Kidney glomerular epithelial cell (primary cell): ENCODE data around the gene FUT9.
A peak's percentile ranks its signal among the peaks of the same experiment; 100 is the strongest.

Experiments
- DNase-seq: peaks from one replicate; lab custom pipeline; 2025; lab: John Stamatoyannopoulos, UW

FUT9 gene

DNA sequence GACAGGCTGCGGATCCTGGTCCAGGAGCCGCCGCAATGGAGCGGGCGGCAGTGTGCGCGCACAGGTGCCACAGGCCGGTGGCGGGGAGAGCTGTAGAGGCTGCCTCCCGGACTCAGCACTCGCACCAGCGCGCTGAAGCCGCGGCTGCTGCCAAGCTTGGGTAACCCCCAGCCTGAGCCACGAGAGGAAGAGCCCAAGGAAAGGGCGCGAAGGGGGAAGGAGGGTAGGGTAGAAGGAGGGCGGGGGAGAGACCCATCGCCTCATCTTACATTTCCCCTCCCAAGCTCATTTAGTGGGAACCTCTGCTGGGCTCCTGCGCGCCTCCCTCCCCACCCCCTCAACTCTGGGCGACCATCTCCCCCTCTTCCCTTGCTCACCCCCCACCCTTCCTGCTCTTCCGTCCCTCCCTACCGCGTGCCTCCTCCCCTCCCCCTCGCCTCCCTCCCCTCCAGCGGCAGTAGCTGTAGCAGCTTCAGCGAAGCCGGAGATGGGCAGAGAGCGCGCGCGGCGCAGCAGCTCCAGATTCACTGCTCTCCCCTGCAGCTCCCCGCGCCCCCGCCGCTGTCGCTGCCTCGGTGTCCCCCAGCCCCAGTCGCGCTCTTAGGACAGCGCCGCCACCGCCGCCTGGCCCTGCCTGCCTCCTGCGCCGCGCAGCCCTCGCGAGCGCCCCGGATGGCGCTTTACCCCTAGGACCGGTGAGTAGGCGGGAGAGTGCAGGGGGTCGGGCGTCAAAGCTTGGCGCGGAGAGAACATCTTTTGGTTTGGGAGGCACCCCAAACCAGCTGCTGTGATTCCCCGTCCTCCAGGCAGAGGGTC, at the start of gene FUT9:
TSS of gene FUT9 (plus strand) at position 457 of the 816 bp plus-strand sequence. CDS start 187,182 bp downstream, outside the sequence.
- DNase-seq: no peak

- DNase-seq: no peak
Measured at GRCh38 chr6:95967594-95967993, 48.2 kb upstream of the FUT9 start.

- DNase-seq: no peak
Measured at GRCh38 chr6:95973976-95974375, 41.8 kb upstream of the FUT9 start.

- peak; percentile 42 for DNase-seq
Measured at GRCh38 chr6:95978230-95978629, 37.5 kb upstream of the FUT9 start.

DNA sequence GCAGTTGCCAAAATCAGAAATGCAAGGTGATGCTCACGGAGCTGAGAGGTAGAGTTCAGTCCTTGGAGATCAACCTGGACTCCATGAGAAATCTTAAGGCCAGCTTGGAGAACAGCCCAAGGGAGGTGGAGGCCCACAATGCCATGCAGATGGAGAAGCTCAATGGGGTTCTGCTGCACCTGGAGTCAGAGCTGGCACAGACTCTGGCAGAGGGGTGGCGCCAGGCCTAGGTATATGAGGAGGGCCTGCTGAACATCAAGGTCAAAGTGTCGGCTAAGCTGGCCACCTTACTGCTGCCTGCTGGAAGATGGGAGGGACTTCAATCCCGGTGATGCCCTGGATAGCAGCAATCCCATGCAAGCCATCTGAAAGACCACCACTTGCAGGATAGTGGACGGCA, 23.9 kb upstream of the FUT9 start:
- DNase-seq: no peak

DNA sequence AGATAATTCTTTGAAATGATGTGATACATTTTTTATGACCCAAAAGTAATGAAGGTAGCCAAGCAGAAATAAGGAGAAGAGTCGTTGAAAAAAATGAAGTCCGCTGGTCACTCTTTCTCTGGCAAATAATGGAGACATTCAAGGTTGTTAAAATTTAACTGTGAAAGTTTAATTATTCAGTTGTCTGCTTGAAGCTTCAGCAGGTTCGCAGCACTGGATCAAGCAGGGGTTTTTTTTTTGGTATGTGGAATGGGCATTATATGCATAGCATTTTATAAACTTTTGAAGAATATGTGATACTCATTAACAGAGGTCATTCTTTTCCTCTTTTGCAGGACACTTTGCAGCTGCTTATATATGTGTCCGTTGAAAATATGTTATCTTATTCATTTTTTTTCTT, 21.6 kb upstream of the FUT9 start:
- no peak for DNase-seq

- no peak for DNase-seq
Measured at GRCh38 chr6:95998133-95998532, 17.6 kb upstream of the FUT9 start.

DNA sequence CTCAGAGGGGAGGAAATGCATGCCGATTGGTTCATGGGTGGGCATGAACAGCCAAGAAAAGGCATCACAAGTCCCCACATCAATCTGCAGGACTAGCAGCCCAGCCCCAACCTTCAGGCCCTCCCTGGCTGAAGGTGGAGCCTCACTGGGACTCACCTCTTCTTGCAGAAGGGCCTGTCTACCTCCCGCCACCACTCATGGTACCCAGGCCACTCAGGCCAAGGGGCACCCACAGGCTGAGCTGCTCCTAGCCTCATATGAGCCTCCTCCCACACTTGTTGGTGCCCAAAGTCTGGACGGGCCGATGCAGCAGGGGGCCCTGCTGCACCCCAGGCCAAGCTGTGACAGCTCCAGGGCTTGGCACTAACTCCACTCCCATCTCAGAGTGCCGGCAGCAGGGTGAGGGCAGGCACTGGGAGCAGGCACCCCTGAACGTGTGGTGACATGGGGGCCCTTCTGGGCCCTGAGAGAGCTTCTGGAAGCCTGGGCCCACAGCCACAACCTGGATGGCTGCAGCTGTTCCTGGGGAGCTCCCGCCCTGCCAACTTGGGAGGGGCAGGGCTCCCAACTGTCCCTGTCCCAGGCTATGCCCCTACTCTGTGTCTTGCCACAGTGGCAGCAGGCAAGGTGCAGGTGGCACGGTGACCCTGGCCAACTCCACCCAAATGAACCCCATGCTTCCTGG, 13.7 kb upstream of the FUT9 start:
- DNase-seq: no peak

GRCh38 chr6:96002576-96002910, 13.2 kb upstream of the FUT9 start:
- DNase-seq: no peak

DNA sequence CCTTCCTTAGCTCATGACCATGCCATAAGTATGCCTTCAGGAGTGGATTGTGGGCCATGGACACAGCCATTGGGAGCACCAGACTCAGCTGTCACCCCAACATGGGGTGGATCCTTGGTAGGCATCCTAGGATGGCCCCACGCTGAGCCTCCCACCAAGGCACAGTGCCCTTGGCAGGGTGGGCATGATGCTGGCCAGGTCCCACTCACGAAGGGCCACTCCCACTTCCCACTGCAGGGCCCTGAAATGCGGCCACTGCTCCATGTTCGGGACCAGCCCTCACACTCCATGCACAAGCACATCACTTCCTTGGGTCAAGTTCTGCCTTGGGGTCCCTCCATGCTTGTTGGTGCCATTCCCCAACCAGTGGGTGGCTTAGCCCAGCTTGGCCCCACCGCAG, 12.9 kb upstream of the FUT9 start:
- no peak for DNase-seq

DNA sequence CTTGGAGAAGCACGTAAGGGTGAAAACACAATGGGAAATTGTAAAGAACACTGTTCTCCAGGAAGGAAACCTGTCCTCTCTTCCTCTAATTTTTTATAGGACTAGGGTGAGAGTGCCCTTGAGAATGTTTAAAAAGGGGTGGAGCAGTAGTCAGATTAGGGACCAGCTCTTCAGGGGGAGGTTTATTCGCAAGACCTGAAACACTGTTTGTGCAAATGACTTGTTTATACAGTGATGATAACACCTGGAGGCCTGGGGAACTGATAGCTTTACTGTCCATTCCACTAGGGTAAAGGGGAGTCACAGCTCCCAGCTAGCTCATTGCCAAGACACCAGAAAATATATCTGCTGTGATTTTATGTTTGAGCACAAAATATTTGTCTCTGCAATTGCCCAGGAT, 8.1 kb upstream of the FUT9 start:
- no peak for DNase-seq

DNA sequence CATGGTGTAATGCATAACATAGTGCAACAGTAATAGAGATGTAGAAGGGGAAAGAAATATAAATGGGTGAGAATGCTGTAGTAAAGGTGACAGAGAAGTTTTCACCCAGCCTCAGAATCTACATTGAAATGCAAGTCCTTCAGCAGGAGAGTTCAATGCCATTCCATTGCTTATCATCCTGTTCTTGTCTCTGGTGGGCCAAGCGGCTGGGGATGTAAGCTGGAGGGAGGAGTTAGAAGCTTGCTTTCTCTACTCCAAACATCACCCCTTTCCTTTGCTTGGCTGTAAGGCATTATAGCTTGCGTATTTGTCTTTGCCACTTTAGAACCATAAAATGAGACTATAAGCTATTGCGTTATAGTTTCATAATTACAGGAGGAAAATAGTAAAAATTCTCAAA, 2.2 kb upstream of the FUT9 start:
- no peak for DNase-seq

DNA sequence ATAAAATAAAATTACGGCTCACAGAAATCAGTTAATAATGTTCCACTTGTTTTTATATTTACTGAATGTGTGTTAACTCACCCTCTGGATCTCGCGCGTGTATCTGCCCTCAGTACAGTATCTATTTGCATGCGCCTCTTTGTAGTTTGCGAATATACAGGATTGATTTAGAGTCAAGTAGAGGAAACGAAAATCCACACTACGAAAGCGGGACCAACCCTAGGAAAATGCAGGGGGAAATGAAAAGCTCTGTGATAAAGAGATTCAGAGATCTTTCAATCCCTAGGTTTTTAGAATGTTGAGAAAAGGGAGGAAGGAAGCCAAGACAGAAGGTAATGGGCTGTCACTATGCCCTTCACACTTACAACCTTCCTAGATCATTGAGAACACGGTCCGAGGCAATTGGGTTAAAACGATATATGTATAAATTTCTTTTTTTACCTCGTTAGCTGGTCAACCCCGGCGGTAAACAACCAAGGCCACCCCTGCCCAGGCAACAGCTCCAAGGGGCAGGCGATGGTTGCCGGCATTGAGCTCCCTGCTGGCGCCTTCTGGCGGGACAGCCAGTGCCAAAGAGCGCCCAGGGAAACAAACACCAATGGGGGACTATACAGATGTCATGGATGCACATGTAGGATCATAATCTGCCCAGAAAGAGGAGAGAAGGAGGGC, 792 bp upstream of the FUT9 start:
- no peak for DNase-seq

- no peak for DNase-seq
Measured at GRCh38 chr6:96016334-96017069, 728 bp downstream of the FUT9 start.

GRCh38 chr6:96017070-96017359, 1.2 kb downstream of the FUT9 start:
- no peak for DNase-seq

DNA sequence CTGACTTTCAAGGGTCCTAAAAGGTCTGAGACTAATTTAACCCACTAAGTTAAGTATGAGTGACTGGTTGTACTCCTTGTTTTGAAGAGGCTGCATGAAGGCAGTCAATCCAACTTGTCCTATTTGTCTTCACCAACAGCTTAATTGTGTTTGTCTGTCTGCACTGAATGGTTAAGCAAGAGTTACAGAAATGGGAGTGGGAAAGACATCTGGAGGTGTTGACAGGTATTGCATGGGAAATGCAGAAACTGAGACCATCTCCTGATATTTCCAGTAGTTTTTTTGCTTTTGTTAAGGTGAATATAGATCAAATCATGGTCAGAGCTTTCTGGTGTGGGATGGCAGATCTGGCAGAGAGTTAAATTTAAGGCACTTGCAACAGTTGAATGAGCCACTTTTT, 6.5 kb downstream of the FUT9 start:
- DNase-seq: no peak

DNA sequence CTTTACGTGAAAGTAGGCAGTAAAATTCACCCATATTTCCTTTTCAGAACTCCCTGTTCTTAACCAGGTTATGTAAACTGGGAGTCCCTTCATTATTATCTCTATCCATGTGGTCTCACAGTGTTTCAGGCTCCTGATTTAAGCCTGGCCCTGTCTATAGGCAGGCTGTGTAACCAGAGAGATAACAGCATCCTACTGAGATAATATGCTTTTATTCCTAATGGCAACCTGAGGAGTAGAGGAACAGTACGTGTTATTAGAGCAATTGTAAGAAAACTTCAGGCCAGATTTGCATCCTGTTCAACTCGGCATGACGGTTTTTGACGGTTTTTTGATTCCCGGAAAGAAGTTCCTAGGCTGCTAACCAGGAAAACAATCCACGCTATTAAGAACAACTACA, 16.9 kb downstream of the FUT9 start:
- DNase-seq: no peak

GRCh38 chr6:96051555-96051954, 35.8 kb downstream of the FUT9 start:
- no peak for DNase-seq

DNA sequence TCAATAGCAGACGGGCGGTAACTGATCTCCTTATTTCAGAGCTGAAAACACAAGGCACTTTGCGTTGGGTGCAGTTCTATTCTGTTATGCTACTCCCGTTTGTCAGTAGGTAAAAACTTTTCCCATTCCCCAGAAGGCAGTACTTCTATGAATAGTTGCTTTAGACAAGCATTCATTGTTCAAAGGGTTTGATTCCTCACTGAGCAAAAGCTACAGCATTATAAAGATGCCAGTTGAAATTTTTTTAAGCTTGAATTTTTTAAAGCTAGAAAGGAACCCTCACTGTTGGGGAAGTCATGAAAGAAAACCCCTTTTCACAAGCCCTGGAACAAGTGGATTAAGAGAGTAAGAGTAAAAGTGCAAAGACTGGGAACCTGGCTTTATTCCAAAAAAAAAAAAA, 42.3 kb downstream of the FUT9 start:
- no peak for DNase-seq

- DNase-seq: no peak
Measured at GRCh38 chr6:96059586-96059985, 43.8 kb downstream of the FUT9 start.

DNA sequence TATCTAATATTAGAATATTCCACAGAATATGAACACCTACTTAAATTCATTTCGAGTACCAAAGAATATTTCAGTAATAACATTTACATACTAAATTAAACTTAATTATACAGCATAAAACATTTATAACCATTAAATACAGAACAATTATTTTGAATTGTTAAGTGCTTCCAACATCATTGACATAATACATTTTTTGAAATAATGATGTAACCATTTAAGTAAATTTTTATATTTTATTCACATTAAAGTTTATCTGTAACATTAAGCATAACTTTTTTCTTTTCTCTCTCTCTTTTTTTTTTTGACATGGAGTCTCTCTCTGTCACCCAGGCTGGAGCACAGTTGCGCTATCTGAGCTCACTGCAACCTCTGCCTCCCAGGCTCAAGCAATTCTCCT, 44.5 kb downstream of the FUT9 start:
- DNase-seq: no peak

GRCh38 chr6:96065213-96065612, 49.4 kb downstream of the FUT9 start:
- no peak for DNase-seq

DNA sequence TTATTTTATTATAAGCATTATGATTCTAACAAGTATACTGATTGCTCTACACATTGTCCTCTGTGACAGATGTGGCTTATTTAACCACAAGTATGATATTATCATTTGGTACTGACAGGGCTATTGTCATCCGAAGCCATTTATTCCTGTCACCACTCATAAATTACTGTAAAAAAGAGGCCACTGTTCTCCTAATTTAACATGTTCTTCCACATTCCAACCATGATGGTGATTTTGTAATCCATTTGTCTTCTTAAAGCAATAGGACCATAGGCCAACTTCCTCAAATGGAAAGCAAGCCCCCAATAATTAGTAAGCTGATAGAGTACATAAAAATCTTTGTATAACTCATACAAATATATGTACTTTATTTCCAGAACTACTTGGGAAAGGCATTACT, 50.6 kb downstream of the FUT9 start:
- DNase-seq: no peak
